Activated CD8-positive, alpha-beta memory T cell treated with anti-CD3 and anti-CD28 coated beads, Interleukin-2, amount 10 ng/mL, durations not matched to agents 7 days and 5 days (primary cell): ENCODE measurements around the gene WNK3. TPM values are rescaled to one million over a fixed set of nuclear protein-coding genes. Genes with fewer than 3 reads are reported as not detected.

Experiments used
- ATAC-seq: fragments of 150-1000 bp; cut with Tn5 transposase; one replicate; pipeline ENCODE4 v1.10.0; 2021; ENCODE audit warnings: moderate library complexity
- CTCF ChIA-PET: fragments of 350-600 bp; sonication (Branson Sonifier 250); formaldehyde crosslinking; loops from one replicate; lab custom pipeline; 2021; ENCODE audit warnings: antibody characterized with exemption; lab: Charles Lee
- DNase-seq: peaks from one replicate; pipeline ENCODE4 v3.0.0-alpha.2; 2020
- H3K27ac Mint-ChIP-seq: one replicate; pipeline ENCODE4 v1.8.0; 2021; ENCODE audit warnings: mild to moderate bottlenecking, mixed read lengths
- H3K27me3 Mint-ChIP-seq: one replicate; pipeline ENCODE4 v1.8.0; 2021; ENCODE audit warnings: mixed read lengths
- H3K36me3 Mint-ChIP-seq: one replicate; pipeline ENCODE4 v1.8.0; 2021; ENCODE audit warnings: mild to moderate bottlenecking, mixed read lengths
- H3K4me1 Mint-ChIP-seq: one replicate; pipeline ENCODE4 v1.8.0; 2021; ENCODE audit warnings: mixed read lengths
- H3K4me3 Mint-ChIP-seq: one replicate; pipeline ENCODE4 v1.8.0; 2021; ENCODE audit warnings: mild to moderate bottlenecking, moderate library complexity, mixed read lengths
- H3K9me3 Mint-ChIP-seq: one replicate; pipeline ENCODE4 v1.8.0; 2022; ENCODE audit warnings: low read depth, mixed read lengths
- total RNA-seq, 2 experiments: library from RNA; stranded (reverse); gene quantifications; one replicate each; pipeline ENCODE4 v1.2.3, GENCODE V29; 2021

Gene WNK3
- total RNA-seq, 2 experiments from 2014 or later, result 0.03 to 0.21 TPM

DNA sequence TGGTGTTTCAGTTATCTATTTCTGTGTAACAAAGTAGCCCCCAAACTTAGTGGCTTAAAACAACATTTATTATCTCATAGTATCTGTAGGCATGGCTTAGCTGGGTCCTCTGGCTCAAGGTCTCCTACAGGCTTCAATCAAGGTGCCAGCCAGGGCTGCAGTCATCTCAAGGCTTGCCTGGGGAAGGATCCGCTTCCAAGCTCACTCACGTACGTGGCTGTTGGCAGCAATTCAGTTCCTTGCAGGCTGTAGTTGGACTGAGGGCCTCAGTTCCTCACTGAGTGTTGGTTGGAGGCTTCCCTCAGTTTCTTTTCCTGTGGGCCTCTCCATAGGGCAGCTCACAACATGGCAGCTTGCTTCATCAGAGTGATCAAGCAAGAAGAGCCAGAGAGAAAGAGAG lies 184.1 kb downstream of the WNK3 start:
- Mint-ChIP-seq H3K27ac (no peak overlapping the region), H3K27me3 (no peaks in the 10 kb centered on the region), H3K9me3 (no peaks in the 10 kb centered on the region), H3K4me3 (no peak overlapping the region), H3K4me1 (peaks cover 21% of the 10 kb centered on the region), H3K36me3 (peaks cover 32% of the 10 kb centered on the region)
- CTCF ChIA-PET, result no interaction called here
- no peak for DNase-seq
- no peak for ATAC-seq

DNA sequence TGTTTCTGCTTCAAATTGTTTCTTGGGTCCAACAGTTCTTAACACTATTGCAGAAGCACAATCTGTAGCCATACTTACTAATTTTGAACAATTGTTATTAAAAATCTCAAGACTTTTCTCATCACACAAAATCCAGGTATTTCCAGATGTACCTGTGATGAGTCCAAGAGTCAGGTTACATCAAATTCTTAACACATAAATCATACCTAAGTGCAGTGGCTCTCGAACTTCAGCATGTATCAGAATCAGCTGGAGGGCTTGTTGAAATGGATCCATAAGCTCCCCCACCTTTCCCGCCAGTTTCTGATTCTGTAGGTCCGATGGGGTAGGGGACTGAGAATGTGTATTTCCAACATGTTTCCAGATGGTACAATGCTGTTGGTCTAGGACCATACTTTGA lies 185.4 kb downstream of the WNK3 start:
- no peaks in the 10 kb centered on the region for H3K9me3 Mint-ChIP-seq
- H3K4me3 Mint-ChIP-seq, result no peak overlapping the region
- no peaks in the 10 kb centered on the region for H3K27me3 Mint-ChIP-seq
- H3K4me1 Mint-ChIP-seq, result peaks cover 12% of the 10 kb centered on the region
- DNase-seq, result no peak
- H3K27ac Mint-ChIP-seq, result no peak overlapping the region
- peaks cover 26% of the 10 kb centered on the region for H3K36me3 Mint-ChIP-seq
- CTCF ChIA-PET, result no interaction called here
- ATAC-seq, result no peak

DNA sequence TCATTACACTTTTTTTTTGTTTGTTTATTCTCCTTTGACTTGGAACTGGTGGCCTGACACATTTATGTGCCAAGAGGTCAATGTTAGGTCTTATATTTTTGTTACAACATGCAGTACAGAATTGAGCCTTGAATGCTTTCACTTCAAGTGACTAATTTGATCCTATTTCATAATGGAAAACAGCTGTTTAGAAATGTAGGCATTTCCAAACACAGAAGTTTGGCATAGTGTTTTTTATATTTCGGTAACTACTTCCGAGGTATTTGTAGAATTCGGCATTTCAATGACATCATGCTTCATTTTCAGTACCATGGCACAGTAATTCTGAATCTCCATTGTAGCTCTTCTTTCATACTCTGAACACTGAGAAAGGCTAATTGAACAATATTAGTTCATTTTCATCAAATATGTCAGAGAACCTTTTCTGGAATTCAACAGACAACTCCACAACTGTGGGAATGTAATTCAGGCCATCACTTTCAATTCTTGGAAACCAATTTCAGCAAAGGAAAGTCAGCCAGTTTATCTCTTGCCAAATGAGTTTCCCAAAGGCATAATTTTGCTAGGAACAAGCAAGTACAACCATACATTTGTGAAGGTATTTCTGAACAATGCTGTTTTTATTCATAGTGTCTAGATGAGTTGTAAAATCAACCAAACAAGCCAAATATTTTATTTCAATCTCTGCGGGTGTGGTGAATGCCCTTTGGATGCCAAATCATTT lies 186.2 kb downstream of the WNK3 start:
- H3K4me1 Mint-ChIP-seq, result peaks cover 4% of the 10 kb centered on the region
- no peaks in the 10 kb centered on the region for H3K27me3 Mint-ChIP-seq
- CTCF ChIA-PET, result no interaction called here
- ATAC-seq (no peak), DNase-seq (no peak)
- H3K9me3 Mint-ChIP-seq, result no peaks in the 10 kb centered on the region
- H3K27ac Mint-ChIP-seq, result no peak overlapping the region
- H3K4me3 Mint-ChIP-seq, result no peak overlapping the region
- H3K36me3 Mint-ChIP-seq, result peaks cover 18% of the 10 kb centered on the region

DNA sequence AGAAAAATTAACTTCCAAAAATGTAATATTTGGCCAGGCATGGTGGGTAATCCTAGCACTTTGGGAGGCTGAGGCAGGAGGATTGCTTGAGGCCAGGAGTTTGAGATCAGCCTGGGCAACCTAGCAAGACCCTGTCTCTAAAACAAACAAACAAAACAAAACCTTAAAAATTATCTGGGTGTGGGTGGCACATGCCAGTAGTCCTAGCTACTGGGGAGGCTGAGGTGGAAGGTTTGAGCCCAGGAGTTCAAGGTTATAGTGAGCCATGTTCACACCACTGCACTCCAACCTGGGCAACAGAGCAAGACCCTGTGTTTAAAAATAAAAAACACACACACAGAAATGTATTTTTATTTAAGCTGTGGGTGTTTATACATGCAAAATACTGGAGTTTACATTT lies 186.8 kb downstream of the WNK3 start:
- H3K27ac Mint-ChIP-seq, result no peak overlapping the region
- H3K36me3 Mint-ChIP-seq, result peaks cover 17% of the 10 kb centered on the region
- H3K9me3 Mint-ChIP-seq, result no peaks in the 10 kb centered on the region
- H3K27me3 Mint-ChIP-seq, result no peaks in the 10 kb centered on the region
- peaks cover 3% of the 10 kb centered on the region for H3K4me1 Mint-ChIP-seq
- CTCF ChIA-PET, result no interaction called here
- DNase-seq (no peak), ATAC-seq (no peak)
- no peak overlapping the region for H3K4me3 Mint-ChIP-seq

DNA sequence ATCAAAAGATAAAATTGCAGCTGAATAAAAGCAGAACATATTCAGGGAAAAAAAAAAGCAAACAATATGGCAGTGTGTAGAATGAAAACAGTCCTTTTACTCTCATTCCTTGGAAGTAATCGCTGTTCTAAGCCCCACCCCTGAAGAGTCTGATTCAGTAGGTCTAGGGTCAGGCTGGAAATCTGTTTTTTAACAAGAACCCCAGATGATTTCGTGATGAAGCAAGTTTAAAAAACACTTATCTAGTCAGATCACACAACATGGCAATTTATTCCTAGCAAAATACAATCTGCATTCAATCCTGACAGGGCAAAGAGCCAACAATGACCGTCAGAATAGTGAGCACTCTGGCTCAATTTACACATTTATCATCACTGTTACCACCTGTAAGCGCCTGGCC lies 190.9 kb downstream of the WNK3 start:
- CTCF ChIA-PET, result no interaction called here
- Mint-ChIP-seq H3K4me1 (no peaks in the 10 kb centered on the region), H3K36me3 (no peaks in the 10 kb centered on the region), H3K27me3 (no peaks in the 10 kb centered on the region), H3K4me3 (no peak overlapping the region), H3K9me3 (no peaks in the 10 kb centered on the region), H3K27ac (no peak overlapping the region)
- no peak for DNase-seq
- no peak for ATAC-seq

DNA sequence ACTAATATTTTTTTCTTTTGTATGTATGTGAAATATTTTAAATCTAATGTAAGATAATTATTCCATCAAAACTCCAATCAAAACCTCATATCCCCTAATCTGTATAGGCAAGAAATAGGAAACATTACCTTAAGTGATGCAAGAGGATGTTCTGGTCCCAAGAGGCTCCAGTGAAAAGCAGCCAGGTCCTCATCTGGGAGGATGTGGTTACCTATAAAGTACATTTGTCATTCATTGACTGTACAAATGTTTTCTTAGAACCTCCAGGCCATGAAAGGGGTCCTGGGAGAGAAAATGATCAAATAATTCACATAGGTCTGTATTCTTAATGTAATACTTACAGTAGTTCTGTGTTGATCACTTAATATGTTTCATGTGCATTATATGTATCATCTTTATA lies 200.3 kb downstream of the WNK3 start:
- H3K4me1 Mint-ChIP-seq, result peaks cover 3% of the 10 kb centered on the region
- H3K27ac Mint-ChIP-seq, result no peak overlapping the region
- H3K4me3 Mint-ChIP-seq, result no peak overlapping the region
- no peaks in the 10 kb centered on the region for H3K9me3 Mint-ChIP-seq
- no peak for DNase-seq
- ATAC-seq, result no peak
- CTCF ChIA-PET, result no interaction called here
- peaks cover 7% of the 10 kb centered on the region for H3K36me3 Mint-ChIP-seq
- no peaks in the 10 kb centered on the region for H3K27me3 Mint-ChIP-seq

Other genes starting within 250 kb of the WNK3 start
- 10 to 100 TPM; 10.5 to 12.8 TPM for gene FAM120C, start 174.8 kb downstream of the WNK3 start, total RNA-seq
- gene TSR2, start 82.4 kb upstream of the WNK3 start, total RNA-seq, result 10 to 100 TPM; 30.1 to 35.7 TPM
- under 1 TPM in 1 of 2 experiments, not detected in 1; 0.12 TPM for gene FGD1, start 138.2 kb upstream of the WNK3 start, total RNA-seq
- 10 to 100 TPM; 40.6 to 53.9 TPM for gene GNL3L, start 172.2 kb upstream of the WNK3 start, total RNA-seq